ENCODE results near the gene ZBTB7C.
A peak's percentile ranks its signal among the peaks of the same experiment; 100 is the strongest.

The ZBTB7C gene

DNA sequence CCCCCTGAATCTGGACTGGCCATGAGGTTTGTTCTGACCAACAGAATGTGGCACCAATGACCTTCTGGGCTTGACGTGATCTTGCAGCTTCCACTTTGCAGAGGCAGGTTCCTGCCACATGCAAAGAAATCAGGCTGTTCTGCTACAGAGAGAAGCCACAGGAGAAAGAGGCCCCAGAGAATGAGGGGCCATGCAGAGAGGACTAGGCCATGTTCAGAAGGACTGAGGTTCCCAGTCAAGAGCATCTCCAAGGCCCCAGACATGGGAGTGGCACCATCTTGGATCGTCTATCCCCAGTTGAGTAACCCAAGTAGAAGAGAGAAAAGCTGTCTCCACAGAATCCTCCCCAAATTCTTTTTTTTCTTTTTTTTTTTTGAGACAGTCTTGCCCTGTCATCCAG, 131.1 kb downstream of the ZBTB7C start:
- Histone ChIP-seq H3K27me3 (ENCODE audit: control insufficient read depth, insufficient read depth, low read length) (no peaks in the 10 kb centered on the region), H3K9me3 (ENCODE audit: control insufficient read depth, low read length) (no peaks in the 10 kb centered on the region), H3K36me3 (ENCODE audit: control insufficient read depth, insufficient read depth, low read length) (no peaks in the 10 kb centered on the region), H3K4me3 (ENCODE audit: low read depth, low read length) (no peak overlapping the region), H3K4me1 (no peaks in the 10 kb centered on the region), H2AFZ (no peak overlapping the region), H3K27ac (no peak overlapping the region), H3K79me2 (no peaks in the 10 kb centered on the region), H3K9ac (no peak overlapping the region), H3K4me2 (ENCODE audit: low read length) (no peak overlapping the region)
- TF ChIP-seq, protein P1, sequence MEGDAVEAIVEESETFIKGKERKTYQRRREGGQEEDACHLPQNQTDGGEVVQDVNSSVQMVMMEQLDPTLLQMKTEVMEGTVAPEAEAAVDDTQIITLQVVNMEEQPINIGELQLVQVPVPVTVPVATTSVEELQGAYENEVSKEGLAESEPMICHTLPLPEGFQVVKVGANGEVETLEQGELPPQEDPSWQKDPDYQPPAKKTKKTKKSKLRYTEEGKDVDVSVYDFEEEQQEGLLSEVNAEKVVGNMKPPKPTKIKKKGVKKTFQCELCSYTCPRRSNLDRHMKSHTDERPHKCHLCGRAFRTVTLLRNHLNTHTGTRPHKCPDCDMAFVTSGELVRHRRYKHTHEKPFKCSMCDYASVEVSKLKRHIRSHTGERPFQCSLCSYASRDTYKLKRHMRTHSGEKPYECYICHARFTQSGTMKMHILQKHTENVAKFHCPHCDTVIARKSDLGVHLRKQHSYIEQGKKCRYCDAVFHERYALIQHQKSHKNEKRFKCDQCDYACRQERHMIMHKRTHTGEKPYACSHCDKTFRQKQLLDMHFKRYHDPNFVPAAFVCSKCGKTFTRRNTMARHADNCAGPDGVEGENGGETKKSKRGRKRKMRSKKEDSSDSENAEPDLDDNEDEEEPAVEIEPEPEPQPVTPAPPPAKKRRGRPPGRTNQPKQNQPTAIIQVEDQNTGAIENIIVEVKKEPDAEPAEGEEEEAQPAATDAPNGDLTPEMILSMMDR (IDR thresholded peaks at IDR 0.05) = no peak

DNA sequence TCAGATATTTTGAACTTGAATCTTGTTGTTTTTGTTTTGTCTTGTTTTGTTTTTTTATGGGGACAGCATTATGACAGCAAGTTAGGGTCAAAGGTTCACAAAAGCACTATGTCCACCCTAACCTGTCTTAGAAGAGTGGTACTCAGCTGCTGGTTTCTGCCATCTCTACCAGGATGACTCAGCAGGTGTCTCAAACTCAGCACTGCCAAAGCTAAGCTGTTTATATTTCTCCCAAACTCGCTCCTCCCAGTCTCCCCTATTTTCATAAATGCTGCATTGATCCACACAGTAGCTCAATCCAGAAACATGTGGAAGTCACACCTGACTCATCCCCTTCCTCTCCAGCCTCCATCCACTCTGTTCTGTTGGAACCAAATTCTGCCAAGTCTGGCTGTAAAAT, 134.9 kb downstream of the ZBTB7C start:
- Histone ChIP-seq H2AFZ (peak overlapping the region; percentile 22), H3K9me3 (ENCODE audit: control insufficient read depth, low read length) (no peaks in the 10 kb centered on the region), H3K36me3 (ENCODE audit: control insufficient read depth, insufficient read depth, low read length) (no peaks in the 10 kb centered on the region), H3K4me1 (peaks cover 5% of the 10 kb centered on the region), H3K4me2 (ENCODE audit: low read length) (peak overlapping the region; percentile 13), H3K79me2 (no peaks in the 10 kb centered on the region), H3K4me3 (ENCODE audit: low read depth, low read length) (no peak overlapping the region), H3K27me3 (ENCODE audit: control insufficient read depth, insufficient read depth, low read length) (no peaks in the 10 kb centered on the region), H3K27ac (no peak overlapping the region), H3K9ac (no peak overlapping the region)
- TF ChIP-seq, protein P1 (IDR thresholded peaks at IDR 0.05) = no peak

GRCh38 chr18:48270929-48271328, 138.3 kb downstream of the ZBTB7C start:
- H3K27ac ChIP-seq = no peak overlapping the region
- TF ChIP-seq, protein P1 (IDR thresholded peaks at IDR 0.05) = no peak

DNA sequence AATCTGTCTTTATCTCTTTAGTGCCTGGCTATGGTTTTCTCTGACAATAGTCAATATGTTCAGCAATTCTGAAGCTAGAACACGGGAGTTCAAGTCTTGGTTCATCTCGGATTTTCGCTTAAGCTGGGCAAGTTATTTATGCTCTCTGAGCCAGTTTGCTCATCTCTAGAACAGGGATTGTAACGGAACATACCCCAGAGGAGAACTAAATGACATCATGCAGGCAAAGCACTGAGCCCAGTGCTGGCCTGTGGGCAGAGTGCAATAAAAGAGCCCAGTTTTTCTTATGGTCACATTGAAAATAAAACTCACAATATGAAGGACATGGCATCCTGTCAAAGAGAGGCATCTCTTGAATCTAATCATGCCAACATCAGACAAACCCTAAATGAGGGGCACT, 143.9 kb downstream of the ZBTB7C start:
- TF ChIP-seq, protein P1 (IDR thresholded peaks at IDR 0.05) = no peak
- Histone ChIP-seq H3K36me3 (ENCODE audit: control insufficient read depth, insufficient read depth, low read length) (no peaks in the 10 kb centered on the region), H3K79me2 (no peaks in the 10 kb centered on the region), H3K9me3 (ENCODE audit: control insufficient read depth, low read length) (no peaks in the 10 kb centered on the region), H3K27me3 (ENCODE audit: control insufficient read depth, insufficient read depth, low read length) (no peaks in the 10 kb centered on the region), H3K4me1 (peaks cover 64% of the 10 kb centered on the region), H2AFZ (peak overlapping the region; percentile 35), H3K4me2 (ENCODE audit: low read length) (no peak overlapping the region), H3K27ac (peak overlapping the region; percentile 36), H3K4me3 (ENCODE audit: low read depth, low read length) (no peak overlapping the region), H3K9ac (no peak overlapping the region)

More at GRCh38 chr18:48270929-48271328, 138.3 kb downstream of the ZBTB7C start:
- Histone ChIP-seq H3K9ac (no peak overlapping the region), H3K36me3 (ENCODE audit: control insufficient read depth, insufficient read depth, low read length) (no peaks in the 10 kb centered on the region), H3K79me2 (no peaks in the 10 kb centered on the region), H3K4me3 (ENCODE audit: low read depth, low read length) (no peak overlapping the region), H3K4me1 (peaks cover 30% of the 10 kb centered on the region), H2AFZ (no peak overlapping the region), H3K4me2 (ENCODE audit: low read length) (peak overlapping the region; percentile 54), H3K9me3 (ENCODE audit: control insufficient read depth, low read length) (no peaks in the 10 kb centered on the region), H3K27me3 (ENCODE audit: control insufficient read depth, insufficient read depth, low read length) (no peaks in the 10 kb centered on the region)
